HG02840 (cell line): ENCODE data around the gene CSRNP3.

Experiments used
- ATAC-seq: cut with Tn5 transposase; IDR thresholded peaks from one replicate; pipeline ENCODE4 v1.9.1; 2021; ENCODE audit warnings: mild to moderate bottlenecking, moderate library complexity, moderate number of reproducible peaks; ENCODE audit not compliant: unreplicated experiment, low FRiP score

The CSRNP3 gene

DNA sequence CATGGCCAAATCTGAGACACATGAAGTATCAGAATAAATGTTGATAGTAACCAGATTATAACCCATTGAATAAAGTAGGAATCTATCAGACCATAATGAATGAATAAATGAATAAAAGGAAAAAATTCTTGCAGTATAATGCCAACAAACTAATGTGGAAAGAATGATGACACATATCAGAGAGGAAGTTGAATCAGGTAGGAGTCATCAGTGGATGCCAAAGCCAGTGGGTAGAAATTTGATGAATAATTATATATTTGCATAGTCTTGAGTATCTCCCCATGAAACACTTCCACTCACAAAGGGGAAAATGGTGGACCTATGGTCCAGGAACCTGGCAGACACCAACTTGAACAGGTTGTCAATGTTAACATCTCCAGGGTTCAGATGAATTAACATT lies 255.9 kb downstream of the CSRNP3 start:
- no peak for ATAC-seq
